Chondrocyte (in vitro differentiated cells): ENCODE results near the gene FAM20C. TPM values are rescaled to one million over a fixed set of nuclear protein-coding genes. Genes with fewer than 3 reads are reported as not detected.
A peak's percentile ranks its signal among the peaks of the same experiment; 100 is the strongest.

Source experiments
- DNase-seq: peaks from one replicate; pipeline ENCODE4 v3.0.0; 2021; ENCODE audit warnings: mixed read lengths, low spot score
- H3K27ac Mint-ChIP-seq: one replicate; pipeline ENCODE4 v1.8.0; 2021; ENCODE audit warnings: mild to moderate bottlenecking, moderate library complexity, mixed read lengths; ENCODE audit not compliant: unreplicated experiment
- H3K27me3 Mint-ChIP-seq: 2 replicates; pipeline ENCODE4 v1.8.0; 2021; ENCODE audit warnings: low read depth, mixed read lengths
- H3K36me3 Mint-ChIP-seq: 2 replicates; pipeline ENCODE4 v1.8.0; 2021; ENCODE audit warnings: low read depth, mixed read lengths
- H3K4me1 Mint-ChIP-seq: 2 replicates; pipeline ENCODE4 v1.8.0; 2021; ENCODE audit warnings: low read depth, mild to moderate bottlenecking, mixed read lengths
- H3K4me3 Mint-ChIP-seq: one replicate; pipeline ENCODE4 v1.8.0; 2021; ENCODE audit warnings: mild to moderate bottlenecking, moderate library complexity, mixed read lengths; ENCODE audit not compliant: unreplicated experiment
- H3K9me3 Mint-ChIP-seq: 2 replicates; pipeline ENCODE4 v1.8.0; 2021; ENCODE audit warnings: low read depth, mixed read lengths
- total RNA-seq: library from RNA; stranded (reverse); gene quantifications from 3 replicates; pipeline ENCODE4 v1.2.1, GENCODE V29; 2021
- TF ChIP-seq, protein P1 (sequence below): fragments of 200-600 bp; sonication (generic); IDR thresholded peaks from 2 replicates; pipeline ENCODE4 v1.5.0; 2021; ENCODE audit warnings: antibody characterized with exemption, mild to moderate bottlenecking, moderate library complexity

FAM20C gene
- total RNA-seq, 1 donor from 2014 or later: 34.4 TPM

- H3K9me3 Mint-ChIP-seq: no peaks in the 10 kb centered on the region
- H3K4me1 Mint-ChIP-seq: peaks cover 18% of the 10 kb centered on the region
- no peak for DNase-seq
- no peaks in the 10 kb centered on the region for H3K27me3 Mint-ChIP-seq
- H3K4me3 Mint-ChIP-seq: no peak overlapping the region
- H3K36me3 Mint-ChIP-seq: peaks cover 2% of the 10 kb centered on the region
- peak overlapping the region; percentile 85 for H3K27ac Mint-ChIP-seq
- TF ChIP-seq, protein P1, sequence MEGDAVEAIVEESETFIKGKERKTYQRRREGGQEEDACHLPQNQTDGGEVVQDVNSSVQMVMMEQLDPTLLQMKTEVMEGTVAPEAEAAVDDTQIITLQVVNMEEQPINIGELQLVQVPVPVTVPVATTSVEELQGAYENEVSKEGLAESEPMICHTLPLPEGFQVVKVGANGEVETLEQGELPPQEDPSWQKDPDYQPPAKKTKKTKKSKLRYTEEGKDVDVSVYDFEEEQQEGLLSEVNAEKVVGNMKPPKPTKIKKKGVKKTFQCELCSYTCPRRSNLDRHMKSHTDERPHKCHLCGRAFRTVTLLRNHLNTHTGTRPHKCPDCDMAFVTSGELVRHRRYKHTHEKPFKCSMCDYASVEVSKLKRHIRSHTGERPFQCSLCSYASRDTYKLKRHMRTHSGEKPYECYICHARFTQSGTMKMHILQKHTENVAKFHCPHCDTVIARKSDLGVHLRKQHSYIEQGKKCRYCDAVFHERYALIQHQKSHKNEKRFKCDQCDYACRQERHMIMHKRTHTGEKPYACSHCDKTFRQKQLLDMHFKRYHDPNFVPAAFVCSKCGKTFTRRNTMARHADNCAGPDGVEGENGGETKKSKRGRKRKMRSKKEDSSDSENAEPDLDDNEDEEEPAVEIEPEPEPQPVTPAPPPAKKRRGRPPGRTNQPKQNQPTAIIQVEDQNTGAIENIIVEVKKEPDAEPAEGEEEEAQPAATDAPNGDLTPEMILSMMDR: no peak
These were observed 22.2 kb downstream of the FAM20C start for GRCh38 chr7:214410-215212.

DNA sequence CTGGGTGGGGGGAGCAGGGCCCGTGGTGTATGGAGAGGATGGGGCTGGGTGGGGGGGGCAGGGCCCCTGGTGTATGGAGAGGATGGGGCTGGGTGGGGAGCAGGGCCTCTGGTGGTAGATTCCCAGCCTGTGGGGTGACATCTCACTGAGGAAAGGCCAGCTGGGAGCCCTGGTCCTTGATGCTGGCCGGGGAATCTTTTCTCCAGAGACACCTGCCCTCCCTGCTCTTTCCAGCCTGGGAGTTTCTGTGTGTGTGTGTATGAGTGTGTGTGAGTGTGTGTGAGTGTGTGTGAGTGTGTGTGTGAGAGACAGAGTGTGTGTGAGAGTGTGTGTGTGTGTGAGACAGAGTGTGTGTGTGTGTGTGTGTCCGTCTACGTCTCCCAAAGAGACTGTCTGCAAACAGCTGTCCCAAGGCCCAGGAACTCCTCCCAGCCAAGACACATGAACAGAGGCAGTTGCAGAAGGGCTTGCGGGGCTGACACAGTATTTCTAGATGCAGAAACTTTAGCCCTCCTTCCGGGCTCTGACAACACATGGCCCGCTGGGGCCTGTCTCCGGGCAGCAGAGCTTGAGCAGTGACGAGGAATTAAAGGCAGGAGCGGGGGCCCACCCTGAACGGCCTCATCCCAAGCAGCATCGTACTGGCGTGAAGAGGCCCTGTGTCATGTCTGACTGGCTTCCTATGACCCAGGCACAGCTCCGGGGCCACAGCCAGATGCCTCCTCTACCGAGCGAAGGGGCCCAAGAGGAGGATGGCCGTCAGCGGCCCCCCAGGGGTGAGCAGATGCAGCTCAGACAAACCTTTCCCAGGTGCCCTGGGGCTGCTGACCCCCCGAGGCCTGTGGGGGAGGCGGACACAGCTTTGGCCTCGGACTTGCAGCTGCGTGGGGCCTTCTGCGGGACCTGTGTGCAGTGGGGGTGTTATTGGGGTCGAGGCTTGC lies 24.3 kb downstream of the FAM20C start:
- Mint-ChIP-seq H3K27ac (peak overlapping the region; percentile 73), H3K27me3 (no peaks in the 10 kb centered on the region), H3K9me3 (no peaks in the 10 kb centered on the region), H3K4me3 (no peak overlapping the region), H3K36me3 (peaks cover 2% of the 10 kb centered on the region), H3K4me1 (peaks cover 21% of the 10 kb centered on the region)
- TF ChIP-seq, protein P1: no peak
- no peak for DNase-seq

DNA sequence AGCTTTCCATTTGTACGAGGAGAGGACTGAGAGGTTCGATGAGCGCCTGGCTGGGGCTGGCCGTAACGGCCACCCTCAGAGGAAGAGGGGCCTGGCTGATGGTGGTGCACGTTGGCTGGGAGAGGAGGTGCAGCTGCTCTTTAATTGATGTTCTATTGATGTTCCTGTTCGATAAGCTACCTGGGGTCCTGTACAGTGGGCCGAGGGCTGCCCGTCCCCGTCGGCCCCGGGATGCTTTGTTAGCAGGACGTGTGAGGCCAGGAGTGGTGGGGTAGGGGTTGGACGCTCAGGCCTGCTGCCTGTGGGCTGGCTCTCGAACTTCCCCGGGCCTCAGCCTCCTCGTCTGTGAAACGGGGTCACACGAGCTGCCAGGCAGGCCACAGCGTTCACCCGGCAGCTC lies 25.4 kb downstream of the FAM20C start:
- no peak for DNase-seq
- H3K4me1 Mint-ChIP-seq: peaks cover 21% of the 10 kb centered on the region
- H3K27me3 Mint-ChIP-seq: no peaks in the 10 kb centered on the region
- H3K36me3 Mint-ChIP-seq: peaks cover 2% of the 10 kb centered on the region
- H3K4me3 Mint-ChIP-seq: no peak overlapping the region
- H3K27ac Mint-ChIP-seq: no peak overlapping the region
- no peaks in the 10 kb centered on the region for H3K9me3 Mint-ChIP-seq
- TF ChIP-seq, protein P1: no peak

DNA sequence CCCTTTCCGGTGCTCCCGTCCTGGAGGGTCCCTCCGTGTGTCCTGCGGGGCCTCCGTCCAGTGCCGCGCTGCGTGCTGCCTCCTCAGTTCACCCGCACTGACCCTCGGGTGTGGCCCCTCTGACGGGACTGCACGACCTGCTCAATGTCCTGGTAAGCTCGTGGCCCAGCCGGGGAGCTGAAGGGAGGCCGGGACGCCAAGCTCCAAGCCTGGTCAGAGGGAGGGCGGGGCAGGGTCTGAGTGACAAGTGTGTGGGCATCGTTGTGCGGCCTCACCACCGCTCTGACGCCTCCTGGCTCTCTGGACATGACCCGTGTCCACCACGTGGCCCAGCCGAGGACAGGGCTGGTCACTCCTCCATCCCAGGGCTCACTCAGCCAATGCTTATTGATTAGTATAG lies 25.9 kb downstream of the FAM20C start:
- peaks cover 24% of the 10 kb centered on the region for H3K4me1 Mint-ChIP-seq
- no peak for DNase-seq

More for the DNA sequence above, 25.9 kb downstream of the FAM20C start:
- Mint-ChIP-seq H3K36me3 (peaks cover 2% of the 10 kb centered on the region), H3K9me3 (no peaks in the 10 kb centered on the region), H3K27ac (no peak overlapping the region), H3K4me3 (no peak overlapping the region), H3K27me3 (no peaks in the 10 kb centered on the region)
- TF ChIP-seq, protein P1: no peak
